HEK293 (cell line): Measurements from ENCODE around the gene FAM204A.

Source experiments
- ZBTB7A ChIP-seq: fragments of 450-650 bp; formaldehyde crosslinking; IDR thresholded peaks from 2 replicates; pipeline ENCODE4 v1.5.1; 2016; ENCODE audit warnings: low read depth, missing biosample characterization, missing genetic modification characterization
- ZNF239 ChIP-seq: fragments of 450-650 bp; formaldehyde crosslinking; IDR thresholded peaks from 2 replicates; pipeline ENCODE4 v1.5.1; 2016; ENCODE audit warnings: missing biosample characterization, missing genetic modification characterization
- TF ChIP-seq, protein P1 (sequence below): fragments of 450-650 bp; formaldehyde crosslinking; IDR thresholded peaks from 2 replicates; pipeline ENCODE4 v1.5.1; 2016; ENCODE audit warnings: missing biosample characterization, missing genetic modification characterization
- TF ChIP-seq, protein P2 (sequence below): fragments of 450-650 bp; formaldehyde crosslinking; IDR thresholded peaks from 2 replicates; pipeline ENCODE4 v1.5.1; 2016; ENCODE audit warnings: missing biosample characterization, missing genetic modification characterization
- TF ChIP-seq, protein P3 (sequence below): fragments of 450-650 bp; formaldehyde crosslinking; IDR thresholded peaks from 2 replicates; pipeline ENCODE4 v1.5.1; 2016; ENCODE audit warnings: missing biosample characterization, missing genetic modification characterization

DNA sequence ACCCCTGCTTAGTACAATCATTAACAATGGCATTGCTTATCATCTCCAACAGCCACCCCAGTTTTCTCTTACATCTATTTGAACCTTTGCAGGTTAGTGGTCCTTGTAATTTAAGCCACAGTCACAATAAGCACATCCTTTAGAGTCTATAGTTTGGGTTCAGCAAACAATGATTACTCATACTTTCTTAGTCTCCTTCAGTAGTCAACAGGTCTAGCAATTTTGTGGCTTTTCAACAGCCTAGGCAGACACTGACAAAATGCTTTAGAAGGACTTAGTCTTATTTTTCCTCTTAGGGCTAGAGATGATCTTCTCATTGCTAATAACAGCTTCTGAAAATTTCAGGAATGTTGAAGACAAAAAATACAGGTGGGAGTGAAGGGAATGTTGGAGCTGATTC, 32.3 kb upstream of the FAM204A start:
- TF ChIP-seq, protein P1, sequence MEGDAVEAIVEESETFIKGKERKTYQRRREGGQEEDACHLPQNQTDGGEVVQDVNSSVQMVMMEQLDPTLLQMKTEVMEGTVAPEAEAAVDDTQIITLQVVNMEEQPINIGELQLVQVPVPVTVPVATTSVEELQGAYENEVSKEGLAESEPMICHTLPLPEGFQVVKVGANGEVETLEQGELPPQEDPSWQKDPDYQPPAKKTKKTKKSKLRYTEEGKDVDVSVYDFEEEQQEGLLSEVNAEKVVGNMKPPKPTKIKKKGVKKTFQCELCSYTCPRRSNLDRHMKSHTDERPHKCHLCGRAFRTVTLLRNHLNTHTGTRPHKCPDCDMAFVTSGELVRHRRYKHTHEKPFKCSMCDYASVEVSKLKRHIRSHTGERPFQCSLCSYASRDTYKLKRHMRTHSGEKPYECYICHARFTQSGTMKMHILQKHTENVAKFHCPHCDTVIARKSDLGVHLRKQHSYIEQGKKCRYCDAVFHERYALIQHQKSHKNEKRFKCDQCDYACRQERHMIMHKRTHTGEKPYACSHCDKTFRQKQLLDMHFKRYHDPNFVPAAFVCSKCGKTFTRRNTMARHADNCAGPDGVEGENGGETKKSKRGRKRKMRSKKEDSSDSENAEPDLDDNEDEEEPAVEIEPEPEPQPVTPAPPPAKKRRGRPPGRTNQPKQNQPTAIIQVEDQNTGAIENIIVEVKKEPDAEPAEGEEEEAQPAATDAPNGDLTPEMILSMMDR (tag by site-specific recombination): no peak
- TF ChIP-seq ZNF239 (tag by site-specific recombination) (no peak), ZBTB7A (tag by site-specific recombination) (no peak)
- TF ChIP-seq, protein P2, sequence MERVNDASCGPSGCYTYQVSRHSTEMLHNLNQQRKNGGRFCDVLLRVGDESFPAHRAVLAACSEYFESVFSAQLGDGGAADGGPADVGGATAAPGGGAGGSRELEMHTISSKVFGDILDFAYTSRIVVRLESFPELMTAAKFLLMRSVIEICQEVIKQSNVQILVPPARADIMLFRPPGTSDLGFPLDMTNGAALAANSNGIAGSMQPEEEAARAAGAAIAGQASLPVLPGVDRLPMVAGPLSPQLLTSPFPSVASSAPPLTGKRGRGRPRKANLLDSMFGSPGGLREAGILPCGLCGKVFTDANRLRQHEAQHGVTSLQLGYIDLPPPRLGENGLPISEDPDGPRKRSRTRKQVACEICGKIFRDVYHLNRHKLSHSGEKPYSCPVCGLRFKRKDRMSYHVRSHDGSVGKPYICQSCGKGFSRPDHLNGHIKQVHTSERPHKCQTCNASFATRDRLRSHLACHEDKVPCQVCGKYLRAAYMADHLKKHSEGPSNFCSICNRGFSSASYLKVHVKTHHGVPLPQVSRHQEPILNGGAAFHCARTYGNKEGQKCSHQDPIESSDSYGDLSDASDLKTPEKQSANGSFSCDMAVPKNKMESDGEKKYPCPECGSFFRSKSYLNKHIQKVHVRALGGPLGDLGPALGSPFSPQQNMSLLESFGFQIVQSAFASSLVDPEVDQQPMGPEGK (tag by site-specific recombination): no peak
- TF ChIP-seq, protein P3, sequence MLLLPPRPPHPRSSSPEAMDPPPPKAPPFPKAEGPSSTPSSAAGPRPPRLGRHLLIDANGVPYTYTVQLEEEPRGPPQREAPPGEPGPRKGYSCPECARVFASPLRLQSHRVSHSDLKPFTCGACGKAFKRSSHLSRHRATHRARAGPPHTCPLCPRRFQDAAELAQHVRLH (tag by site-specific recombination): no peak
